T1000 (cell line): ENCODE data around the gene DOCK1.

Source experiments
- DNase-seq: peaks from one replicate; lab custom pipeline; 2025; ENCODE audit warnings: mixed read lengths; lab: John Stamatoyannopoulos, UW

The DOCK1 gene

GRCh38 chr10:127179612-127180250 lies 274.5 kb downstream of the DOCK1 start:
- DNase-seq, result no peak

- DNase-seq, result no peak
These were observed 276.9 kb downstream of the DOCK1 start for GRCh38 chr10:127182161-127182560.

GRCh38 chr10:127184582-127184981 lies 279.4 kb downstream of the DOCK1 start:
- DNase-seq, result no peak

GRCh38 chr10:127186813-127187212 lies 281.6 kb downstream of the DOCK1 start:
- no peak for DNase-seq

- DNase-seq, result no peak
These were observed 284.0 kb downstream of the DOCK1 start for GRCh38 chr10:127189226-127189625.

- DNase-seq, result no peak
These were observed 285.2 kb downstream of the DOCK1 start for GRCh38 chr10:127190427-127190826.

- no peak for DNase-seq
These were observed 287.9 kb downstream of the DOCK1 start for GRCh38 chr10:127193125-127193524.

- DNase-seq, result no peak
These were observed 288.9 kb downstream of the DOCK1 start for GRCh38 chr10:127194111-127194510.

- no peak for DNase-seq
These were observed 289.4 kb downstream of the DOCK1 start for GRCh38 chr10:127194599-127194998.

- DNase-seq, result no peak
These were observed 289.8 kb downstream of the DOCK1 start for GRCh38 chr10:127195041-127195506.

- DNase-seq, result no peak
These were observed 290.5 kb downstream of the DOCK1 start for GRCh38 chr10:127195571-127196281.

- DNase-seq, result peak; percentile 53
These were observed 291.3 kb downstream of the DOCK1 start, which contains the start of gene INSYN2A for GRCh38 chr10:127196282-127197153. Gene INSYN2A (minus strand): TSS chr10:127196591. CDS start chr10:127176395, 20,196 bp downstream.

- no peak for DNase-seq
These were observed 291.9 kb downstream of the DOCK1 start for GRCh38 chr10:127197154-127197432.

- no peak for DNase-seq
These were observed 293.1 kb downstream of the DOCK1 start for GRCh38 chr10:127198307-127198706.

GRCh38 chr10:127198721-127199120 lies 293.5 kb downstream of the DOCK1 start:
- DNase-seq, result no peak

- DNase-seq, result no peak
These were observed 295.4 kb downstream of the DOCK1 start for GRCh38 chr10:127200646-127201045.

- DNase-seq, result no peak
These were observed 297.8 kb downstream of the DOCK1 start for GRCh38 chr10:127203067-127203466.

GRCh38 chr10:127207081-127207480 lies 301.9 kb downstream of the DOCK1 start:
- no peak for DNase-seq

GRCh38 chr10:127210936-127211466 lies 305.8 kb downstream of the DOCK1 start:
- no peak for DNase-seq

GRCh38 chr10:127215866-127216265 lies 310.6 kb downstream of the DOCK1 start:
- no peak for DNase-seq

GRCh38 chr10:127216274-127216673 lies 311.0 kb downstream of the DOCK1 start:
- DNase-seq, result no peak

- no peak for DNase-seq
These were observed 311.6 kb downstream of the DOCK1 start for GRCh38 chr10:127216786-127217185.
